HG03521 (cell line): ENCODE data around the gene ANXA9.

ENCODE experiments used
- ATAC-seq: cut with Tn5 transposase; IDR thresholded peaks from one replicate; pipeline ENCODE4 v1.9.1; 2021; ENCODE audit warnings: mild to moderate bottlenecking, moderate library complexity; ENCODE audit not compliant: unreplicated experiment

Gene ANXA9

DNA sequence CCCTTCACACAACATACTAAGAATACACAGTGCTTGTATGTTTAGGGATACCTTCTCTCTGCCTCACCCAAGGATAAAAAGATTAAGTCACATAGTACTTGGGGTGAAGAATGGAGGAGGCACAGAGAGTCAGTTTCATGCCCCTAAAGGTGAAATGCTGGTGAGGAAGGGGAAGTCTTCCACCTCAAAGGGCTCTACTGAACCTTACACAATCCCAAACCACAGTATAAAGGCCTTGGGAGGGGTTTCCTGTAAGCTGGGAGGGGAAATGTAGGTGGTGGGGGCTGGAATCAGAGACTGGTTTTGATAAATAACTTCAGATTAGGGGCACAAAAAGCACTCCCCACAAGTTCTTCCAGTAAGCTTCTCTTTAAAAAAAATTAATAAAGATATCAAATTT, 21.1 kb downstream of the ANXA9 start:
- no peak for ATAC-seq

- ATAC-seq, result no peak
These were observed 23.7 kb downstream of the ANXA9 start for GRCh38 chr1:151005729-151006319.

- no peak for ATAC-seq
These were observed 24.4 kb downstream of the ANXA9 start, which contains the start of gene MINDY1 for GRCh38 chr1:151006327-151007052. Gene MINDY1, minus strand, starts transcription at chr1:151006902. Its CDS starts 4,285 bp downstream, at chr1:151002617.

GRCh38 chr1:151007853-151008243, 25.8 kb downstream of the ANXA9 start:
- ATAC-seq, result no peak

- peak; percentile 87 for ATAC-seq
These were observed 26.4 kb downstream of the ANXA9 start, which contains the start of gene PRUNE1 for GRCh38 chr1:151008244-151009205. Gene PRUNE1, plus strand, starts transcription at chr1:151008449. Its CDS starts 184 bp downstream, at chr1:151008633.

DNA sequence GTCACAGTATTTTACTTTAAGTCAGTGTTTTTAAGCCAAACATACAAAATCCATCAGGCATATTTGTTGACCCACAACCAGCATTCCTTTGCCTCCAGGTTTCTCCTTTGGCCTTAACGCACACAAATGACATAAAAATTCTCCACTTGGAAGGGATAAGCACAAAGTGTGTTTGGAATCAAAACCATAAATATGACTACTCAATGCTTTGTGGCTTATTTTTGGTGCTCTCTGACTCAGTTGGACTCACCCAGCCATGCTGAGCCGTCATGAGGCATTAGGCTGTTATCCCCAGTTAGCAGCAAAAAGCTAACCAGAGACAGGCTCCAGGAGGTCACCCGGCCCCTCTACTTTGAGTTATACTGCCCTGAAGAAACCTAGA, 27.1 kb downstream of the ANXA9 start:
- no peak for ATAC-seq

DNA sequence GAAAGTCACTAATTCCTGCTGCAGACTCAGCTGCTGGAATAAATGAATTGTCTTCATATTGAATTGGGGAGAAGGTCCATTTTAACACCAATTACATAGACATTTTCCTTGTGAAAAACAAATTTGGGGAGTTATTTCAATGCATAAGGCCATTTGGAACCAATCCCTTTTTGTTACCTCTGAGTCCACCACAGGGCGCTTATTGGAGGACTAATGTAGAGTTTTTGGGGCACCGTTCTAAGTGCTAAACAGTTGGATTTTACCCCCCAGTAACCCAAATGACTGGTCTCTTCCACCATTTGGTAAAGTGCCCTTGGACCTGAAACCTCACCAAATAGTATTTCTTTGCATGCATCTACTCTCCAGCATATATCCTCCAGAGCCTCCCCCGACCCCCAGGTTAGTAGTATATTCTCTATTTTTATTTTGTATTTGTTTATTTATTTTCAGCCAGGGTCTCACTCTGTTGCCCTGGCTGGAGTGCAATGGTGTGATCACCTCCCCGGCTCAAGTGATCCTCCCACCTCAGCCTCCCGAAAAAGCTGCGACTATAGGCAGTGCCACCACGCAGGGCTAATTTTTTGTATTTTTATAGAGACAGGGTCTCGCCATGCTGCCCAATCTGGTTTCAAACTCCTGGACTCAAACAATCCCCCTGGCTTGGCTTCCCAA, 27.7 kb downstream of the ANXA9 start:
- no peak for ATAC-seq

DNA sequence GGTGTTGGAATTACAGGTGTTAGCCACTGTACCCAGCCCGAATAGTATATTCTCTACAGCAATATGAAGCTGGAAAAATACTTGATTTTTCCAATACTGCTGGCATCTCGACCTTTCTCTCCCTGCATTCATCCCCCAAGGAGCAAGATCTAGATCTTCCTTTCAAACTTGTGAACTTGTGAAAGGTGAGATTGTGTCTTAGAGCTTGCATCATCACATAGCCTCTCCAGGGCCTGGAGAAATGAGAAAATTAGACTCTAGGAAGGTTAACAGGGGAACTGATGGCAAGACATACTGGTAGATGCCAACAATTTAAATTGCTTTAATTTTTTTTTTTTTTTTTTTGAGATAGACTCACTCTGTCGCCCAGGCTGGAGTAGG, 28.2 kb downstream of the ANXA9 start:
- ATAC-seq, result no peak

DNA sequence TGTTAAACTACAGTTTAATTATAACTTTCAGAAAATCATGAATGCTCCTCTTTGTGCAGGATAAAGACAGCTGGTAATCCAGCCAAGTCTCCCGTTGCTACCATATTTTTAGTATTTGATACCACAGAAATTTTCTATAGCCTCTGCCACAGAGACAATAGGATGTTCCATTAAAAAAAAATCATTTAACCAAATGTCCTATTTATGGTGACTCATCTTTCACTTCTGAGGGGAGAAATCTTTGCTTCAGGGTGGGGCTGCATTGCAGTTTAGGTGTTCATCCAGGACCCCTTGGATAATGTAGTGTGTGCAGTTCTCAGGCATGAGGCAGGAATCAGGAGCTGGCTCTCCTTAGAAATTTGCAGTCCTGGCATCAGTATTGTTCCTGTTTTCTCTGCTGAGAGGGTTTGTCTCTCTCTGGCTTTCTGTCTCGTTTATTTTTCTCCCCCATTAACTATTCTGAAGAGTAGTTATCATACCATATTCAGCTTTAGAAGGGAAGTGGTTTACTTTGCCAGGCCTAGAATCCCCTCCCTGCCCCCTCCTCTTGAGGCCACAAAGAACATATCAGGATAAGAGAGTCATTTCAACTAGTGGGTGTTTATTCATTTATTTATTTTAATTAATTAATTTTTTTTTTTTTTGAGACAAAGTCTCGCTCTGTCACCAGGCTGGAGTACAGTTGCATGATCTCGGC, 29.2 kb downstream of the ANXA9 start:
- no peak for ATAC-seq

GRCh38 chr1:151012684-151013471, 30.8 kb downstream of the ANXA9 start:
- ATAC-seq, result no peak

DNA sequence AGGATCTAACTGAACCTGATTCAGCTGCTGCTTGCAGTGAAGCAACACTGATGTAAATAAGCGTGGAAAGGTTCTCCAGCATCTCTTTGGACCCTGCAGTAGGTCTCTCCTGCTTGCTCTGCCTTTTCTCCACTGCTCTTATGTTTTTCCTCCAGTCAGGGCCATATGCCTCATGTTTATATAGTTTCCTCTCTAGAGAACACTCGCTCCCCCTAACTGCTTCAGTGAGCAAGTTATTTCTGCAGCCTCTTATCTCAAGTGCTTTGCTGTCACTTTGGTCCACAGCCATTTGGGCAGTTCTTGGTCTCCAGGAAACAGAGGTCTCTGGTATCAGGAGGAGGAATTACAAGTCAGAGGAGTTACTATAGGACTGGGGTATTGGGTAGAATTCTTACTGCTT, 31.4 kb downstream of the ANXA9 start:
- no peak for ATAC-seq

- ATAC-seq, result no peak
These were observed 42.6 kb downstream of the ANXA9 start for GRCh38 chr1:151024540-151025146.

- ATAC-seq, result no peak
These were observed 44.4 kb downstream of the ANXA9 start for GRCh38 chr1:151026460-151026859.

- ATAC-seq, result no peak
These were observed 50.1 kb downstream of the ANXA9 start for GRCh38 chr1:151032164-151032563.

DNA sequence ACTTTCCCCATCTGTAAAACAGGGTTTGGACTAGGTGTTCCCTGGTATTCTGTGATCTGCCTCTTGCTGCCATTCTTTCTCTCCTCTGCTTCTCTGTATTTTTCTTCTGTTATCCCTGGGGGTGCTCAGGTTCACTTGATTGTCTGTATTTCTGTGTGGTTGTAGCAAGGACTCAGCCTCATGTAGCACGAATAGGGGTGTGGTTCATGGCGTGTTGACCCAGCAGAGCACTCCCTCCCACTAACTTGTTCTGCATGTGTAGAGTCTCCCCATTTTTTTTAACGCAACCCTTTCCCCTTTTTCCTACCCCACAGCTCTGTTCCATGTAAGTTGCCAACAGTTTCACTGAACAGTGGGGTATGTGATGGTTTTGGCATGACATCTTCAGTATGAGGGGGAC, 53.1 kb downstream of the ANXA9 start:
- no peak for ATAC-seq

- ATAC-seq, result no peak
These were observed 54.3 kb downstream of the ANXA9 start, which contains the start of gene BNIPL for GRCh38 chr1:151036356-151036755. Gene BNIPL, plus strand, starts transcription at chr1:151036586. Its CDS starts 140 bp downstream, at chr1:151036726.

GRCh38 chr1:151037032-151037431, 54.9 kb downstream of the ANXA9 start:
- no peak for ATAC-seq

- no peak for ATAC-seq
These were observed 57.4 kb downstream of the ANXA9 start for GRCh38 chr1:151039521-151039920.

GRCh38 chr1:151043163-151043562, 61.1 kb downstream of the ANXA9 start:
- ATAC-seq, result no peak
